K562 (cell line): ENCODE measurements around the gene RNF187. TPM values are rescaled to one million over a fixed set of nuclear protein-coding genes. Genes with fewer than 3 reads are reported as not detected.

Source experiments
- ARID1B ChIP-seq: fragments of 450-650 bp; IDR thresholded peaks from 2 replicates; pipeline ENCODE4 v1.6.1; 2016; ENCODE audit warnings: antibody characterized with exemption, mild to moderate bottlenecking, inconsistent platforms
- CREB3 ChIP-seq: fragments of 450-650 bp; conservative IDR thresholded peaks from 2 replicates; pipeline ENCODE4 v1.6.1; 2016; ENCODE audit warnings: missing genetic modification characterization, low read depth, mild to moderate bottlenecking, missing compliant biosample characterization, moderate library complexity
- E2F3 ChIP-seq: fragments of 250-450 bp; sonication (Bioruptor Pico); IDR thresholded peaks from 2 replicates; pipeline ENCODE4 v1.4.0; 2020; ENCODE audit warnings: mild to moderate bottlenecking
- GTF2E2 ChIP-seq: fragments of 200-800 bp; sonication (Bioruptor generic); IDR thresholded peaks from 2 replicates; pipeline ENCODE4 v1.6.1; 2016; ENCODE audit warnings: missing genetic modification characterization, missing compliant biosample characterization
- HDGF ChIP-seq: fragments of 450-650 bp; IDR thresholded peaks from 2 replicates; pipeline ENCODE4 v1.6.1; 2016
- HMG20A ChIP-seq: fragments of 450-650 bp; formaldehyde crosslinking; conservative IDR thresholded peaks from 2 replicates; pipeline ENCODE4 v1.4.0; 2020; ENCODE audit warnings: mild to moderate bottlenecking, mixed read lengths
- MBD2 ChIP-seq: sonication (generic); IDR thresholded peaks from 2 replicates; pipeline ENCODE4 v1.6.1; 2016; ENCODE audit warnings: low read depth, borderline replicate concordance
- PATZ1 ChIP-seq: fragments of 250-450 bp; sonication (Bioruptor Pico); IDR thresholded peaks from 2 replicates; pipeline ENCODE4 v1.5.0; 2020; ENCODE audit warnings: mild to moderate bottlenecking, borderline replicate concordance
- PHF20 ChIP-seq: fragments of 450-650 bp; IDR thresholded peaks from 2 replicates; pipeline ENCODE4 v1.6.1; 2018; ENCODE audit not compliant: partially characterized antibody
- SNIP1 ChIP-seq: fragments of 450-650 bp; IDR thresholded peaks from 2 replicates; pipeline ENCODE4 v1.7.1; 2017; ENCODE audit warnings: low read depth, mild to moderate bottlenecking
- SREBF1 ChIP-seq: fragments of 150-350 bp; IDR thresholded peaks from 2 replicates; pipeline ENCODE4 v1.6.1; 2014; ENCODE audit warnings: antibody characterized with exemption, low read depth, low read length, borderline replicate concordance
- TAF1 ChIP-seq: IDR thresholded peaks from 2 replicates; pipeline ENCODE4 v1.6.1; 2011; ENCODE audit warnings: mild to moderate bottlenecking, low read length, moderate library complexity; ENCODE audit not compliant: insufficient read depth, control insufficient read depth, severe bottlenecking; ENCODE audit errors: extremely low read depth
- TAL1 ChIP-seq: fragments of 450-650 bp; IDR thresholded peaks from 2 replicates; pipeline ENCODE4 v1.6.1; 2016; ENCODE audit warnings: mild to moderate bottlenecking
- USF1 ChIP-seq: sonication (generic); formaldehyde crosslinking; IDR thresholded peaks from 2 replicates; pipeline ENCODE4 v1.9.0; 2022; ENCODE audit warnings: mild to moderate bottlenecking, missing genetic modification reagents
- XRCC5 ChIP-seq: fragments of 200-400 bp; formaldehyde crosslinking; IDR thresholded peaks from 2 replicates; pipeline ENCODE4 v1.6.1; 2017; ENCODE audit warnings: low read depth, mild to moderate bottlenecking, low read length
- YY1 ChIP-seq, 3 experiments: IDR thresholded peaks; 2 replicates each; pipeline ENCODE4 v1.6.1; 2011; ENCODE audit warnings: low read length in 2 of 3, mild to moderate bottlenecking in 2 of 3, moderate library complexity in 2 of 3, borderline replicate concordance in 1 of 3, control low read depth in 1 of 3, low read depth in 1 of 3; ENCODE audit not compliant: insufficient read depth in 3 of 3, insufficient replicate concordance in 2 of 3, control insufficient read depth in 1 of 3, insufficient read length in 1 of 3; ENCODE audit errors: extremely low read depth in 1 of 3
- ZMIZ1 ChIP-seq, 2 experiments: fragments of 150-350 bp in 1 of 2; IDR thresholded peaks; 2 replicates each; pipeline ENCODE4 v1.6.1; 2012 to 2016; ENCODE audit warnings: low read depth in 2 of 2, low read length in 2 of 2, mild to moderate bottlenecking in 1 of 2, moderate library complexity in 1 of 2
- ZNF695 ChIP-seq: fragments of 450-650 bp; formaldehyde crosslinking; IDR thresholded peaks from 2 replicates; pipeline ENCODE4 v1.4.0; 2020; ENCODE audit warnings: mild to moderate bottlenecking, moderate library complexity
- ZNF707 ChIP-seq: fragments of 250-450 bp; sonication (Bioruptor Pico); conservative IDR thresholded peaks from 2 replicates; pipeline ENCODE4 v1.8.0; 2022; ENCODE audit warnings: inconsistent platforms, mild to moderate bottlenecking, moderate library complexity
- polyA plus RNA-seq, 8 experiments: library from polyadenylated mRNA; depleted of rRNA in 4 of 8; stranded (reverse) in 5 of 8; unstranded in 3 of 8; fragments of >200 nt; fragmentation: Nextera tagmentation in 2 of 8; fragmentation: Illumina TruSeq in 1 of 8; extraction: Ambion mirVana in 2 of 8; extraction: Trizol in 1 of 8; gene quantifications; 2 replicates each; pipeline versions ENCODE4 v1.2.1 to v1.2.3, GENCODE V29; 2011 to 2014; ENCODE audit warnings: inconsistent platforms in 1 of 8, missing spikeins in 1 of 8
- total RNA-seq, 7 experiments: library from RNA; depleted of rRNA in 6 of 7; stranded (reverse); fragments of >200 nt in 6 of 7; fragmentation: Illumina TruSeq in 2 of 7; extraction: Trizol in 2 of 7; gene quantifications; 2 replicates each; pipeline versions ENCODE4 v1.2.1 to v1.2.3, GENCODE V29; 2011 to 2021; ENCODE audit warnings: low replicate concordance in 1 of 7

The RNF187 gene
- total and polyA plus RNA-seq, 9 of the 15 experiments (the other 6 are each of a cell fraction or from before 2014, with no cell fraction given), result 2.3 to 119 (median 41.9) TPM

- TF ChIP-seq PATZ1, result no peak
- TF ChIP-seq USF1, result no peak
- no peak for TF ChIP-seq TAF1
- TF ChIP-seq HDGF, result no peak; the same call in 1 of the 2 replicates
- no peak for TF ChIP-seq ZNF707
- peak in 1 of 2 experiments; percentile 75; a peak in 1 of 4 replicates for TF ChIP-seq ZMIZ1 (IDR thresholded peaks at IDR 0.05; ENCODE audit: low read depth in 2 of 2, low read length in 2 of 2)
- no peak for TF ChIP-seq SNIP1
- TF ChIP-seq TAL1, result no peak
- TF ChIP-seq MBD2, result peak; percentile 31; the same call in 1 of the 2 replicates
- TF ChIP-seq SREBF1, result 0 out of 2 replicates have a peak, but pooled peaks have one; percentile 76
- no peak for TF ChIP-seq CREB3 (tag)
- no peak for TF ChIP-seq HMG20A (CRISPR knock-in tag)
- TF ChIP-seq PHF20, result peak; percentile 28
- TF ChIP-seq YY1 (IDR thresholded peaks at IDR 0.05; ENCODE audit: borderline replicate concordance in 1 of 3, control insufficient read depth in 1 of 3, extremely low read depth in 1 of 3, insufficient read depth in 3 of 3, insufficient read length in 1 of 3, insufficient replicate concordance in 2 of 3, low read depth in 1 of 3, low read length in 2 of 3), result peak in 2 of 3 experiments; percentile 15 to 43
- TF ChIP-seq ZNF695 (CRISPR knock-in tag), result no peak
- peak; percentile 82 for TF ChIP-seq ARID1B
- peak; percentile 74; the same call in 1 of the 2 replicates for TF ChIP-seq XRCC5
- TF ChIP-seq GTF2E2 (tag), result no peak
- peak; percentile 28; the same call in 1 of the 2 replicates for TF ChIP-seq E2F3 (CRISPR knock-in tag)
These were observed 23.4 kb upstream of the RNF187 start (continued) for GRCh38 chr1:228463559-228464455.
